ENCODE data around the gene TOM1. TPM values are rescaled to one million over a fixed set of nuclear protein-coding genes. Genes with fewer than 3 reads are reported as not detected.

TOM1 gene
- total RNA-seq, 1 experiment from 2014 or later, result 22.3 TPM

DNA sequence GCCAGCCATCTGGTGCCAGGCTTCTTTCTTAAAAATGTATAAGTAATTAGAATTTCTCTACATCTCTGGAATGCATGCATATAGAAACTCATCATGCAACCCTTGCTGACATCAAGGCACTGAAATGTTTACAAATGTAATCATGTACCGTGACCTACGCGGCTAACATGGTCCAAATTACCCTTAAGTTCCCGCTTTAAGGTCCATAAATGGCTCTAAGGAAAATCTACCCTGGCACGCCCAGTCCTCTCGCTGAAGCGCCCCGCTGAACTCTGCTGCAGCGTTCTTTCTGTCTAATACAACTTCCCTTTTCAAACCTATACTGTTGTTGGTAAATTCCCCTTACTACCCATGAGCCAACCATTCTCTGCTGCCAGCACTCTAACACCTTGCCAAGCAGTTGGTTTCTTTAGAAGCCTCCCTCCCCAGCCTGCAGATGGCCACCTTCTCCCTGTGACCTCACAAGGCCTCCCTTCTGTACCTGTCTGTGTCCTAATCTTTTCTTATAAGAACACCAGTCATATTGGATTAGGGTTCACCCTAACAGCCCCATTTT is 67.7 kb downstream of the TOM1 start:
- no peak overlapping the region for H4K91ac ChIP-seq (ENCODE audit: insufficient read length, low read depth, low read length)
- H2BK15ac ChIP-seq (ENCODE audit: low read depth, low read length), result no peak overlapping the region
- no peak overlapping the region for H3K18ac ChIP-seq (ENCODE audit: insufficient read length, low read depth, low read length)
- H3K27ac ChIP-seq (ENCODE audit: insufficient read length, low read depth, low read length), result no peak overlapping the region
- no peaks in the 10 kb centered on the region for H3K36me3 Mint-ChIP-seq (ENCODE audit: insufficient read depth in 1 of 3, low read depth in 3 of 3)
- H3K4me1 Mint-ChIP-seq, result peaks cover 13 to 20% of the 10 kb centered on the region in 2 experiments
- H3T11ph ChIP-seq (ENCODE audit: low read length), result no peak overlapping the region
- no peak overlapping the region for H3K27ac Mint-ChIP-seq
- H3K9ac ChIP-seq (ENCODE audit: extremely low read depth, insufficient read length, low read length), result no peak overlapping the region
- peaks cover 3% of the 10 kb centered on the region for H3K27me3 Mint-ChIP-seq (ENCODE audit: low read depth)
- H3K4me1 ChIP-seq (ENCODE audit: insufficient read depth, low read length), result no peaks in the 10 kb centered on the region
- H2BK120ac ChIP-seq (ENCODE audit: low read depth, low read length, poor library complexity, severe bottlenecking), result no peak overlapping the region
- no peak overlapping the region for H2BK20ac ChIP-seq (ENCODE audit: low read depth, low read length, poor library complexity, severe bottlenecking)
- H2BK5ac ChIP-seq (ENCODE audit: insufficient read length, low read length), result no peak overlapping the region
- TF ChIP-seq, protein P1, sequence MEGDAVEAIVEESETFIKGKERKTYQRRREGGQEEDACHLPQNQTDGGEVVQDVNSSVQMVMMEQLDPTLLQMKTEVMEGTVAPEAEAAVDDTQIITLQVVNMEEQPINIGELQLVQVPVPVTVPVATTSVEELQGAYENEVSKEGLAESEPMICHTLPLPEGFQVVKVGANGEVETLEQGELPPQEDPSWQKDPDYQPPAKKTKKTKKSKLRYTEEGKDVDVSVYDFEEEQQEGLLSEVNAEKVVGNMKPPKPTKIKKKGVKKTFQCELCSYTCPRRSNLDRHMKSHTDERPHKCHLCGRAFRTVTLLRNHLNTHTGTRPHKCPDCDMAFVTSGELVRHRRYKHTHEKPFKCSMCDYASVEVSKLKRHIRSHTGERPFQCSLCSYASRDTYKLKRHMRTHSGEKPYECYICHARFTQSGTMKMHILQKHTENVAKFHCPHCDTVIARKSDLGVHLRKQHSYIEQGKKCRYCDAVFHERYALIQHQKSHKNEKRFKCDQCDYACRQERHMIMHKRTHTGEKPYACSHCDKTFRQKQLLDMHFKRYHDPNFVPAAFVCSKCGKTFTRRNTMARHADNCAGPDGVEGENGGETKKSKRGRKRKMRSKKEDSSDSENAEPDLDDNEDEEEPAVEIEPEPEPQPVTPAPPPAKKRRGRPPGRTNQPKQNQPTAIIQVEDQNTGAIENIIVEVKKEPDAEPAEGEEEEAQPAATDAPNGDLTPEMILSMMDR (conservative IDR thresholded peaks at IDR 0.05), result no peak; the same call in 2 of the 3 replicates
- H2BK12ac ChIP-seq (ENCODE audit: insufficient read length, low read depth, low read length), result no peak overlapping the region
- H3K9me3 ChIP-seq (ENCODE audit: control insufficient read depth, low read depth, low read length), result no peaks in the 10 kb centered on the region
- WGBS (ENCODE audit: extremely low coverage, insufficient read length, low lambda C conversion rate), result no CpG with 5 or more reads among the region's 9 CpGs
- H4K8ac ChIP-seq (replicated peaks; ENCODE audit: insufficient read length, low read depth, low read length), result no peak overlapping the region
- H4K5ac ChIP-seq (ENCODE audit: insufficient read length, low read depth, low read length), result no peak overlapping the region
- no peaks in the 10 kb centered on the region for H3K79me2 ChIP-seq (ENCODE audit: insufficient read depth, low read length)
- H3K79me1 ChIP-seq (ENCODE audit: insufficient read depth, low read depth, low read length, poor library complexity, severe bottlenecking), result no peaks in the 10 kb centered on the region
- no peaks in the 10 kb centered on the region; a peak in 1 of 5 replicates for H3K9me3 Mint-ChIP-seq
- H3K56ac ChIP-seq (ENCODE audit: insufficient read length, low read depth, low read length), result no peak overlapping the region
- H3K27me3 ChIP-seq (ENCODE audit: insufficient read depth, low read length), result no peaks in the 10 kb centered on the region
- H4K20me1 ChIP-seq (ENCODE audit: control insufficient read depth, insufficient read depth, insufficient read length), result no peaks in the 10 kb centered on the region
- no peak overlapping the region for H3K4me2 ChIP-seq (ENCODE audit: insufficient read depth, insufficient read length, low read length)
- no peak for DNase-seq
- no peak overlapping the region for H3K4ac ChIP-seq (ENCODE audit: low read depth, low read length)
- no peak overlapping the region for H2AFZ ChIP-seq (ENCODE audit: low read length)
- H3K14ac ChIP-seq (ENCODE audit: insufficient read depth, low read length), result no peak overlapping the region
- H3K23ac ChIP-seq (ENCODE audit: insufficient read length, low read depth, low read length), result no peak overlapping the region
- no peak overlapping the region for H2AK5ac ChIP-seq (ENCODE audit: insufficient read length, low read length)
- H3K4me3 Mint-ChIP-seq, result no peak overlapping the region
- H3K23me2 ChIP-seq (ENCODE audit: insufficient read length, low read depth, low read length, poor library complexity, severe bottlenecking), result no peaks in the 10 kb centered on the region
